SK-N-MC (cell line): Measurements from ENCODE around the gene SH3RF1.

Source experiments
- EZH2 ChIP-seq: fragments of 200-600 bp; sonication (generic); IDR thresholded peaks from one replicate; pipeline ENCODE4 v1.6.1; 2017; ENCODE audit warnings: antibody characterized with exemption
- POLR2AphosphoS5 ChIP-seq: IDR thresholded peaks from 2 replicates; pipeline ENCODE4 v1.6.1; 2012; ENCODE audit warnings: mild to moderate bottlenecking, low read depth, low read length, borderline replicate concordance

DNA sequence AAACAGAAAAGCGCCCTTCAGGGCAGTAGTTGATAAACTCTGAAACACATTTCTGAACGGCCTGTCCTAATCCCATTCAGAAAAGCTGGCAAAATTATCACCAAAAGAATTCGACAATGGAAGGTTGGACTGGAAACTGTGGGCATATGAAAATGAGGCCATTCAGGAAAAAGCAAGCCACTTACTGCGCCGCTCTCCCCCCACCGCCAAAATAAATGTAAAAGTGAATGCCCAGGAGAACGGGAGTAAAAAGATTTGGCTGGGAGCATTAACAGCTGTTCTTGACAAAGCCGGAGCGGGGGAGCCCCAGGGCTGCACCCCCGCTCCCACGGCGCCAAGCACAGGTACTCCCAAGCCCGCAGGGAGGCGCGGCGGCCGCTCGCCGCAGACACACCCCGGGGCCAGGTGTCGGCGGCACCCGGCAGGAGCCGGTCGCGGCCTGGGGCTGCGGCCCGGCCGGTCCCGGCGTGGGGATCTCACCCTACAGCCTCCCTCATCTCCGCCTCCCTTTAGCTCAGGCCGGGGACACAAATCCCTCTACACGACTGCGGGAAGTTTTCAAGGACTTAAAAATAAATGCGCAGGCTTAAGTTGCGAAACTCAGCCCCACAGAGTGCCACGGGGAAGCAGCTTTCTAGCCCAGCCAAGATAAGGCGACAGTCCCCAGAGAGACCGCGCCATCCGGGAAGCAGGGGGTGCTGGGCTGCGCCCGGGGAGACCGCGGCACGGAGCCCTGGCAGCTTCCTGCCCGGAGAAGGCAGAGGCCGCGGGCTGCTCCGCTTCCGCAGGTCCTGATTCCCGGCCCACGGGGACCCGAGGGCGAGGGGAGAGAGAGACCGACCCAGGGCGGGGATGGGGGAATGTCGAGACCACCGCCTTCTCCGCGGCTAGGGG, 593 bp downstream of the SH3RF1 start:
- no peak for TF ChIP-seq EZH2
- TF ChIP-seq POLR2AphosphoS5: no peak
